ENCODE results near the gene PTPRN2. TPM values are rescaled to one million over a fixed set of nuclear protein-coding genes. Genes with fewer than 3 reads are reported as not detected.

PTPRN2 gene
- total RNA-seq, 5 donors from 2014 or later (not counting 1 experiment from before 2014, with no cell fraction given) = 0.60 to 1.7 (median 0.82) TPM

DNA sequence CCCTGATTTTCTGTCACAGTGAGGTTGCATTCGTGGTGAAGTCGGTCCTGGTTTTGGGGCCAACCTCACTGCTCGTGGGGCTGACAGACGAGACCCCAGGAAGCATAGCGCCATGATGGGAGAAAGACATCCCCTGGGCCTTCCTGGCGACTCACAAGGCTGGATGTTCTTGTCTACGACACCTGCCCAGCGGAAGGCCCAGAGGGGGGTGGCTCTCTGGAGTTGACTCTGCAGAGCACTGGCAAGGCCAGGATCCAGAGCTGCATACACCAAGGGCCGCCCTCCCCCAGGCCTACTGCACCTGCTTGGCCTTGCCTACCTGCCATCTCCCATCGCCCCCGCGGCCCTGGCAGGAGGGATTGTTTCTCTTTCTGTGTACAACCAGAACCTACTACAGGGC is 608.9 kb downstream of the PTPRN2 start:
- DNase-seq = no peak
- CTCF ChIA-PET = no interaction called here
- no peaks in the 10 kb centered on the region for H3K36me3 Mint-ChIP-seq
- H3K4me1 Mint-ChIP-seq = no peaks in the 10 kb centered on the region
- peaks cover 4 to 12% (median 5%) of the 10 kb centered on the region in 3 donors for H3K9me3 Mint-ChIP-seq
- H3K36me3 ChIP-seq (ENCODE audit: control insufficient read depth in 2 of 2, extremely low read depth in 1 of 2, insufficient read depth in 1 of 2, low read length in 1 of 2) = no peaks in the 10 kb centered on the region
- no peaks in the 10 kb centered on the region for H3K4me1 ChIP-seq (ENCODE audit: control insufficient read depth in 1 of 2, extremely low read depth in 1 of 2, insufficient read depth in 2 of 2, low read length in 2 of 2)
- no peaks in the 10 kb centered on the region for H3K9me3 ChIP-seq
- H3K27me3 ChIP-seq (replicated peaks in 1 of 2; ENCODE audit: control insufficient read depth in 2 of 2, extremely low read depth in 1 of 2, insufficient read depth in 2 of 2, low read length in 1 of 2) = peaks cover 0 to 14% of the 10 kb centered on the region in 2 experiments
- POLR2A ChIA-PET = no interaction called here
- no peak for ATAC-seq (replicated peaks in 1 of 4)
- no peak overlapping the region for H3K27ac Mint-ChIP-seq
- H3K4me3 Mint-ChIP-seq = no peak overlapping the region
- H3K27ac ChIP-seq (ENCODE audit: low read length) = no peak overlapping the region
- no peak overlapping the region for H3K4me3 ChIP-seq (ENCODE audit: control insufficient read depth in 1 of 2, extremely low read depth in 1 of 2, low read length in 1 of 2)
- peaks cover 2 to 6% of the 10 kb centered on the region in 2 donors for H3K27me3 Mint-ChIP-seq
- WGBS (ENCODE audit: insufficient coverage) = 70% methylated on average over 8 of the region's 12 CpGs

DNA sequence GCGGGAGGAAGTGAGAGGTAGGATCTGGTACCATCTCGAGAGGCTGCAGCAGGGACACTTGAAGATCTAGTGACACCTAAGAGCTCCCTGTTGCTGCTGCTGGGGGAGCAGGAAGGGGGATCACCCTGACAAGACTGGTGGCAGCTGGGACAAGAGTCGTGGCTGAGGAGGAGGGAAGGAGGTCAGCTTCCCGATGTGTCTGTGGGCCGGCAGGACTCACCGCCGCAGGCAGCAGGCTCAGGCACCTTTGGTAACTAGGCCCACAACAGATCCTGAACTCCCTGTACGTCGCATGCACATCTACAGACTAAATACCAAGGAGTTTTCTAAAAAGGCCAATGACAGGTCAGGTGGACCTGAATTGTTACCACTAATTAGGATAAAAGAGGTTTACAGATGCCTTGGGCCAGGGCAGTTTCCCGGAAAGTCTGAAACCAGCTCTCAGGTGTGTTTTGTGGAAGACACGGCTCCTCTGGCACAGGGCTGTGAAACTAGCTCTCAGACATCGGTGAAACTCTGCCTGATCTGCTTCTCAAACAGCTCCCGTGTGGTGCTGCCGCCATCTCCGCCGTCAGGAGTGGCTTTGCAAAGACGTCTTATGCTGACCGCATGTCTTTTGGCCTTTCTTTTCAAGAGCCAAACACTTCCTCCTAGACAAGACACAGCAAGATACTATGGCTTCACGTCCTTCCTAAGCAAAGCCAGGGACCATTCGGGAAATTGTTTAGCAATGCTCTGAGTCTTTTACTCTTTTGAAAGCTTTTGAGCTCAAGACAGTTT is 609.7 kb downstream of the PTPRN2 start:
- WGBS (ENCODE audit: insufficient coverage) = 85% methylated on average over 13 of the region's 20 CpGs

DNA sequence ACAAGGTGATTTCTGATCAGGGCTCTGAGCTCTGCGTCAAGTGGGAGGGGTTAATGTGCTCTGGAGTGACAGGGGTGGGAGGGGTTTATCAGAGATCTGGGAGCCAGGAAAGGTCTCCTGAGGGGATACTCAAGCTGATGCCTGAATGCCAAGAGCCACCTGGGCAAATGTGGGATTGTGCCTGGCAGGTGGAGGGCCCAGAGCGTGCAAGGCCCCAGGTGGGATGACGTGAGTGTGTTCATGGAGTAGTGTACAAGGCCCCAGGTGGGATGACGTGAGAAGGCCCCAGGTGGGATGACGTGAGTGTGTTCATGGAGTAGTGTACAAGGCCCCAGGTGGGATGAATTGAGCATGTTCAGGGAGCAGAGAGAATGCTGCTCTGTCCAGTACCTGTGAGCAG is 610.3 kb downstream of the PTPRN2 start:
- H3K4me1 Mint-ChIP-seq = no peaks in the 10 kb centered on the region
- no peaks in the 10 kb centered on the region for H3K9me3 ChIP-seq
- H3K27me3 ChIP-seq (replicated peaks in 1 of 2; ENCODE audit: control insufficient read depth in 2 of 2, extremely low read depth in 1 of 2, insufficient read depth in 2 of 2, low read length in 1 of 2) = peaks cover 0 to 14% of the 10 kb centered on the region in 2 experiments
- no peak for ATAC-seq (replicated peaks in 1 of 4)
- ChIA-PET POLR2A (no interaction called here), CTCF (no interaction called here)
- peaks cover 2 to 6% of the 10 kb centered on the region in 2 donors for H3K27me3 Mint-ChIP-seq
- H3K36me3 ChIP-seq (ENCODE audit: control insufficient read depth in 2 of 2, extremely low read depth in 1 of 2, insufficient read depth in 1 of 2, low read length in 1 of 2) = no peaks in the 10 kb centered on the region
- H3K9me3 Mint-ChIP-seq = peaks cover 4 to 17% (median 5%) of the 10 kb centered on the region in 3 donors
- H3K4me3 Mint-ChIP-seq = no peak overlapping the region
- no peak overlapping the region for H3K27ac ChIP-seq (ENCODE audit: low read length)
- H3K4me1 ChIP-seq (ENCODE audit: control insufficient read depth in 1 of 2, extremely low read depth in 1 of 2, insufficient read depth in 2 of 2, low read length in 2 of 2) = no peaks in the 10 kb centered on the region
- 82% methylated on average over 5 of the region's 5 CpGs for WGBS (ENCODE audit: insufficient coverage)
- H3K4me3 ChIP-seq (ENCODE audit: control insufficient read depth in 1 of 2, extremely low read depth in 1 of 2, low read length in 1 of 2) = no peak overlapping the region
- no peak overlapping the region for H3K27ac Mint-ChIP-seq
- DNase-seq = no peak
- no peaks in the 10 kb centered on the region for H3K36me3 Mint-ChIP-seq

More for the DNA sequence above, 609.7 kb downstream of the PTPRN2 start:
- no peak overlapping the region for H3K27ac ChIP-seq (ENCODE audit: low read length)
- peaks cover 2 to 6% of the 10 kb centered on the region in 2 donors for H3K27me3 Mint-ChIP-seq
- no peaks in the 10 kb centered on the region for H3K9me3 ChIP-seq
- H3K27me3 ChIP-seq (replicated peaks in 1 of 2; ENCODE audit: control insufficient read depth in 2 of 2, extremely low read depth in 1 of 2, insufficient read depth in 2 of 2, low read length in 1 of 2) = peaks cover 0 to 14% of the 10 kb centered on the region in 2 experiments
- H3K27ac Mint-ChIP-seq = no peak overlapping the region
- no peak overlapping the region for H3K4me3 ChIP-seq (ENCODE audit: control insufficient read depth in 1 of 2, extremely low read depth in 1 of 2, low read length in 1 of 2)
- H3K4me3 Mint-ChIP-seq = no peak overlapping the region
- no peaks in the 10 kb centered on the region for H3K36me3 Mint-ChIP-seq
- DNase-seq (no peak), ATAC-seq (replicated peaks in 1 of 4) (no peak)
- no peaks in the 10 kb centered on the region for H3K4me1 ChIP-seq (ENCODE audit: control insufficient read depth in 1 of 2, extremely low read depth in 1 of 2, insufficient read depth in 2 of 2, low read length in 2 of 2)
- CTCF ChIA-PET = no interaction called here
- H3K4me1 Mint-ChIP-seq = no peaks in the 10 kb centered on the region
- no peaks in the 10 kb centered on the region for H3K36me3 ChIP-seq (ENCODE audit: control insufficient read depth in 2 of 2, extremely low read depth in 1 of 2, insufficient read depth in 1 of 2, low read length in 1 of 2)
- peaks cover 4 to 17% (median 5%) of the 10 kb centered on the region in 3 donors for H3K9me3 Mint-ChIP-seq
- POLR2A ChIA-PET = no interaction called here

DNA sequence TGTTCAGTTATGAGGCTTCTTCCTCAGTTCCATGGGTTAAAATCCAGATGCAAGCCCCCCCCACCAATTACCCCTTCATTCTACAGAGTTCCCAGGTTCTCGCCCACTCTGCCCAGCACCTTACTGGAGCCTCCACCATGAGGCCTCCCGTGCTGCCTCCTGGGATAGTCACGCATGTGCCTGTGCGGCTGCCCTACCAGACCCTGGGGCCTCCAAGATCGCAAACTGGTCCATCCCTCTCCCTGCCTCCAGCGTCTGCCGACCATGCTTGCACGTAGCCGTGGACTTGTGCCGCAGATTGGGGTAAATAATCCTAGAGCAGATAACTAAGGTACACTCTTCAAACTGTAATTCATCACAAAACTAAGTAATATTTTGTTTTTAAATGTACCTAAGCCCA is 611.2 kb downstream of the PTPRN2 start:
- no peaks in the 10 kb centered on the region for H3K36me3 ChIP-seq (ENCODE audit: control insufficient read depth in 2 of 2, extremely low read depth in 1 of 2, insufficient read depth in 1 of 2, low read length in 1 of 2)
- ChIA-PET POLR2A (no interaction called here), CTCF (no interaction called here)
- Mint-ChIP-seq H3K9me3 (peaks cover 4 to 24% (median 12%) of the 10 kb centered on the region in 3 donors), H3K36me3 (no peaks in the 10 kb centered on the region), H3K27ac (no peak overlapping the region), H3K4me1 (no peaks in the 10 kb centered on the region), H3K4me3 (no peak overlapping the region), H3K27me3 (peaks cover 2 to 6% of the 10 kb centered on the region in 2 donors)
- DNase-seq (no peak), ATAC-seq (replicated peaks in 1 of 4) (no peak)
- no peaks in the 10 kb centered on the region for H3K4me1 ChIP-seq (ENCODE audit: control insufficient read depth in 1 of 2, extremely low read depth in 1 of 2, insufficient read depth in 2 of 2, low read length in 2 of 2)
- H3K27me3 ChIP-seq (replicated peaks in 1 of 2; ENCODE audit: control insufficient read depth in 2 of 2, extremely low read depth in 1 of 2, insufficient read depth in 2 of 2, low read length in 1 of 2) = peaks cover 0 to 12% of the 10 kb centered on the region in 2 experiments
- 92% methylated on average over 8 of the region's 10 CpGs for WGBS (ENCODE audit: insufficient coverage)
- no peak overlapping the region for H3K4me3 ChIP-seq (ENCODE audit: control insufficient read depth in 1 of 2, extremely low read depth in 1 of 2, low read length in 1 of 2)
- H3K27ac ChIP-seq (ENCODE audit: low read length) = no peak overlapping the region
- H3K9me3 ChIP-seq = no peaks in the 10 kb centered on the region

DNA sequence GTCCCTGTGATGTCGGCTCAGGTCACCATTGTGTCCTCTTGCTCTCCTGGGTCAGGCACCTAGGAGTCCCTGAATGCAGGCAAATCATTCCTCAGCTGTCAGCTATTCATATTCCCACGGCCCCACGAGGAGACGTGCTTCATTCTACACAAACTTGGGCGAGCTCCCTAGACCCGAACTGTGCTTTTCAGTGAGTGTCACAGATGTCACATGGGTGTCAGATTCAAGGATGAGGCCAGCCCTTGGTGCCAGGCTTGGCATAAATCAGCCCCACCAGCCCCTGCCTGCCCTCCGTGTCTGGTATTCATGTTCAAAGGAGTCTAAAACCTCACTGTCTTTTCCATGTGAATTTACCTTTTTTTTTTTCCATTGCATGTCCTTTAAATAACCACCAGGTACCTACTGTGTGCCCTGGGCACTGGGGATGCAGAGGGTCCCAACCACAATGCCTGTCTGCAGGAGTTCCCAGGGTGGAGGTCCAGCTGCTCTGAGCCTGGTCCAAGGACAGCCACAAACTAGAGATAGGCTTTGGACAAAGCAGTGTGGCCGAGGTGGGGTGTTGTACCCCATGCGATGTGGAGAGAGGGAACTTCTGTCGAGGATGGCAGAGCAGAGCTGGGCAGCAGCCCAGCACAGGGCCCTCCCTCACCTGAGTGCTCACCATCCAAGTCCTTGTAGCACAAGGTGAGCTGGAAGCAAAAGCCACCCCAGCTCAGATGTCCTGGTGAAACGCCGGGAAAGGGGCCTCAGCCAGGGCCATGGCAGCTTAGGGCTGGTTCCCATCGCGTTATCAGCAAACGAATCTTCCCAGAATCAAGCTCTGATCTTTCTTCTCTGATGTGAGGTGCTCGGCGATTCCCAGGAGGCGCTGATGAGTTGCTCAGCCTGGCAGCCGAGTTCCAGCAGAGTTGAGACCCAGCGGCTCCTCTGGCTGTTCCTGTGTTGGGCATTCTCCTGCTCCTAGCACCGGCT is 611.9 kb downstream of the PTPRN2 start:
- CTCF ChIA-PET = no interaction called here
- POLR2A ChIA-PET = no interaction called here

DNA sequence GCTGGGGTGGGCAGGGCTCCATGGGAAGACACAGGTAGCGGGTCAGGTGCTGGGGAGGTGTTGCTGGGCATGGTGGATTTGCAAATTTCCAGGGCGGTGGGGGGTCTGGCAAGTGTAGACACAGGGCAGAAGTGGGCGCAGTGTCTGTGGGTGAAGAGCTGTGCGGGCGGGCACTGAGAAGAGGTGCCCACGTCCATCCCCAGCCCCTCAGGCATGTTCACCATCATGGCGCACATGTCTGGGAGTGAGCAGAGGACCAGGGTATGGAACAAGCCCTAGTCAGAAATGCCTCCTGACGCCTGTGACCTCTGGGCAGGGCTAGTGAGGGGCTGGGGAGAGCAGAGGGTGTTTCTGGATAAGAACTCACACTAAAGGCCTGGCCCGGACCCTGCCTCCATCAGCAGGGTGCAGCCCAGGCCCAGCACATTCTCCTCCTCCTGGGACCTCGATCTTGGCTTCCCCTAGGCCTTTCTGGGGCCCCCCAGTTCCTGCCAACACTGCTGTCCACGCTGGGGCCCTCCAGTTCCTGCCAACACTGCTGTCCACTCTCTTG is 612.9 kb downstream of the PTPRN2 start:
- Mint-ChIP-seq H3K36me3 (no peaks in the 10 kb centered on the region), H3K4me1 (no peaks in the 10 kb centered on the region), H3K27ac (no peak overlapping the region), H3K4me3 (no peak overlapping the region), H3K9me3 (peaks cover 12 to 33% (median 20%) of the 10 kb centered on the region in 3 donors), H3K27me3 (peaks cover 2 to 6% of the 10 kb centered on the region in 2 donors)
- no peak for ATAC-seq (replicated peaks in 1 of 4)
- ChIA-PET POLR2A (no interaction called here), CTCF (no interaction called here)
- no peak for DNase-seq
- no peaks in the 10 kb centered on the region for H3K36me3 ChIP-seq (ENCODE audit: control insufficient read depth in 2 of 2, extremely low read depth in 1 of 2, insufficient read depth in 1 of 2, low read length in 1 of 2)
- H3K9me3 ChIP-seq = no peaks in the 10 kb centered on the region
- peaks cover 0 to 12% of the 10 kb centered on the region in 2 experiments for H3K27me3 ChIP-seq (replicated peaks in 1 of 2; ENCODE audit: control insufficient read depth in 2 of 2, extremely low read depth in 1 of 2, insufficient read depth in 2 of 2, low read length in 1 of 2)
- no peak overlapping the region for H3K27ac ChIP-seq (ENCODE audit: low read length)
- no peaks in the 10 kb centered on the region for H3K4me1 ChIP-seq (ENCODE audit: control insufficient read depth in 1 of 2, extremely low read depth in 1 of 2, insufficient read depth in 2 of 2, low read length in 2 of 2)
- 73% methylated on average over 7 of the region's 11 CpGs for WGBS (ENCODE audit: insufficient coverage)
- H3K4me3 ChIP-seq (ENCODE audit: control insufficient read depth in 1 of 2, extremely low read depth in 1 of 2, low read length in 1 of 2) = no peak overlapping the region

More for the DNA sequence above, 611.9 kb downstream of the PTPRN2 start:
- Histone ChIP-seq H3K27me3 (replicated peaks in 1 of 2; ENCODE audit: control insufficient read depth in 2 of 2, extremely low read depth in 1 of 2, insufficient read depth in 2 of 2, low read length in 1 of 2) (peaks cover 0 to 10% of the 10 kb centered on the region in 2 experiments), H3K36me3 (ENCODE audit: control insufficient read depth in 2 of 2, extremely low read depth in 1 of 2, insufficient read depth in 1 of 2, low read length in 1 of 2) (no peaks in the 10 kb centered on the region), H3K27ac (ENCODE audit: low read length) (no peak overlapping the region), H3K4me1 (ENCODE audit: control insufficient read depth in 1 of 2, extremely low read depth in 1 of 2, insufficient read depth in 2 of 2, low read length in 2 of 2) (no peaks in the 10 kb centered on the region), H3K9me3 (no peaks in the 10 kb centered on the region), H3K4me3 (ENCODE audit: control insufficient read depth in 1 of 2, extremely low read depth in 1 of 2, low read length in 1 of 2) (no peak overlapping the region)
- DNase-seq = no peak
- Mint-ChIP-seq H3K9me3 (peaks cover 8 to 28% (median 16%) of the 10 kb centered on the region in 3 donors), H3K27me3 (peaks cover 2 to 6% of the 10 kb centered on the region in 2 donors), H3K36me3 (no peaks in the 10 kb centered on the region), H3K4me3 (no peak overlapping the region), H3K4me1 (no peaks in the 10 kb centered on the region), H3K27ac (no peak overlapping the region)
- WGBS (ENCODE audit: insufficient coverage) = 89% methylated on average over 19 of the region's 21 CpGs
- no peak for ATAC-seq (replicated peaks in 1 of 4)
